PFSK-1 (cell line): ENCODE measurements around the gene MAP4K4.

ENCODE experiments used
- POLR2AphosphoS5 ChIP-seq: IDR thresholded peaks from 2 replicates; pipeline ENCODE4 v1.6.1; 2012; ENCODE audit warnings: low read depth, mild to moderate bottlenecking, control low read depth, low read length, moderate library complexity
- TAF1 ChIP-seq: IDR thresholded peaks from 2 replicates; pipeline ENCODE4 v1.6.1; 2012; ENCODE audit warnings: low read length, control low read depth, borderline replicate concordance; ENCODE audit not compliant: insufficient read depth

DNA sequence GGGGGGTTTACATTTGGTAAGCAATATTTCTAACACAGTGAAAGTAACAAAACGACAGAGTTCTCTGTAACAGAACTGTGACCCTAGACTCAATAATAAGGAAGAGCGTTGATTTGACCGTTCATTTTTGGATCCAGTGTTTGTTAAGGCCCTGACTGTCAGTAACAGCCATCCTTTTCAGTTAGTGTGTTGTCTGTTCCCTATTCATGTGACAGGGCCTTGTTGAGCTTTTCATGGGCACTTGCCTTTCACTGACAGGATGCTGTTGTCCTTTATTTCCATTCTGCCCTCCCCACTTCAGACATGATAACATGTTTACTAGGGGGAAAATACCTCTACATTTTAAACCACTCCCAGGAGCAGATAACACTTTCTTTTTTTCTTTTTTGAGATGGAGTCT is 45.8 kb downstream of the MAP4K4 start:
- TF ChIP-seq POLR2AphosphoS5 (no peak), TAF1 (no peak)
